Loucy (cell line): ENCODE data around the gene HAGH.

Experiments
- EZH2phosphoT487 ChIP-seq: fragments of 200-600 bp; IDR thresholded peaks from 2 replicates; pipeline ENCODE4 v1.6.1; 2018; ENCODE audit warnings: antibody characterized with exemption, mild to moderate bottlenecking, moderate library complexity, borderline replicate concordance
- TF ChIP-seq, protein P1 (sequence below): fragments of 200-600 bp; sonication (generic); conservative IDR thresholded peaks from 2 replicates; pipeline ENCODE4 v1.5.1; 2014; ENCODE audit warnings: mild to moderate bottlenecking, antibody characterized with exemption, low read length

DNA sequence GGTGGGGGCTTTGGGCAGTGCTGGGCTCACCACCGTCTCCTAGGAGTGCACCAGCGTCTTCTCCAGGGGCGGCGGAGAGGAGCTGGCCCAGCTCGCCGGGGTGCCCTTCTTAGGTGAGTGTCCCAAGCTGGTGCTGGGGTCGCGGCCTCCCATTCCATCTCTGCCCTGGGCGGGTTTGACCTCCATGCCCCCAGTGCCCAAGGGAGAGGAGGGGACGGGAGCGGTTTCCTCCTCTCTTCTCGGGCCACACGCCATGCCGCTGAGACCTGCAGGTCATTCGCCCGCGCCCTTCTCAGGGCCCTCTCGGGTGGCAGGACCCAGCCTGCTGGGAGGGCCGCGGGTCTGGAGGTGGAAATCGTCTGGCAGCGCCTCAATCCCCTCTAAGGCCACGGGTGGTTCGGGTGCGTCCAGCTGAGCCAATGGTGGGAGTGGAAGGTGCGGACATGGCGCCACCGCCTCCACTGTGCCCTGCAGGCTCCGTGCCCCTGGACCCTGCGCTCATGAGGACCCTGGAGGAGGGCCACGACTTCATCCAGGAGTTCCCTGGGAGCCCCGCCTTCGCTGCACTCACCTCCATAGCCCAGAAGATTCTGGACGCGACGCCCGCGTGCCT, 38.4 kb downstream of the HAGH start:
- TF ChIP-seq, protein P1, sequence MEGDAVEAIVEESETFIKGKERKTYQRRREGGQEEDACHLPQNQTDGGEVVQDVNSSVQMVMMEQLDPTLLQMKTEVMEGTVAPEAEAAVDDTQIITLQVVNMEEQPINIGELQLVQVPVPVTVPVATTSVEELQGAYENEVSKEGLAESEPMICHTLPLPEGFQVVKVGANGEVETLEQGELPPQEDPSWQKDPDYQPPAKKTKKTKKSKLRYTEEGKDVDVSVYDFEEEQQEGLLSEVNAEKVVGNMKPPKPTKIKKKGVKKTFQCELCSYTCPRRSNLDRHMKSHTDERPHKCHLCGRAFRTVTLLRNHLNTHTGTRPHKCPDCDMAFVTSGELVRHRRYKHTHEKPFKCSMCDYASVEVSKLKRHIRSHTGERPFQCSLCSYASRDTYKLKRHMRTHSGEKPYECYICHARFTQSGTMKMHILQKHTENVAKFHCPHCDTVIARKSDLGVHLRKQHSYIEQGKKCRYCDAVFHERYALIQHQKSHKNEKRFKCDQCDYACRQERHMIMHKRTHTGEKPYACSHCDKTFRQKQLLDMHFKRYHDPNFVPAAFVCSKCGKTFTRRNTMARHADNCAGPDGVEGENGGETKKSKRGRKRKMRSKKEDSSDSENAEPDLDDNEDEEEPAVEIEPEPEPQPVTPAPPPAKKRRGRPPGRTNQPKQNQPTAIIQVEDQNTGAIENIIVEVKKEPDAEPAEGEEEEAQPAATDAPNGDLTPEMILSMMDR: no peak
- no peak for TF ChIP-seq EZH2phosphoT487
